NCI-H82 (cell line): Measurements from ENCODE around the gene ENPP1.
"Not testable (repeated sequence)": the region's sequence is repeated elsewhere in the genome, so short reads cannot be mapped to it uniquely, and the experiment has no call there.

Source experiments
- DNase-seq: peaks from one replicate; lab custom pipeline; 2025; lab: John Stamatoyannopoulos, UW

The ENPP1 gene

DNA sequence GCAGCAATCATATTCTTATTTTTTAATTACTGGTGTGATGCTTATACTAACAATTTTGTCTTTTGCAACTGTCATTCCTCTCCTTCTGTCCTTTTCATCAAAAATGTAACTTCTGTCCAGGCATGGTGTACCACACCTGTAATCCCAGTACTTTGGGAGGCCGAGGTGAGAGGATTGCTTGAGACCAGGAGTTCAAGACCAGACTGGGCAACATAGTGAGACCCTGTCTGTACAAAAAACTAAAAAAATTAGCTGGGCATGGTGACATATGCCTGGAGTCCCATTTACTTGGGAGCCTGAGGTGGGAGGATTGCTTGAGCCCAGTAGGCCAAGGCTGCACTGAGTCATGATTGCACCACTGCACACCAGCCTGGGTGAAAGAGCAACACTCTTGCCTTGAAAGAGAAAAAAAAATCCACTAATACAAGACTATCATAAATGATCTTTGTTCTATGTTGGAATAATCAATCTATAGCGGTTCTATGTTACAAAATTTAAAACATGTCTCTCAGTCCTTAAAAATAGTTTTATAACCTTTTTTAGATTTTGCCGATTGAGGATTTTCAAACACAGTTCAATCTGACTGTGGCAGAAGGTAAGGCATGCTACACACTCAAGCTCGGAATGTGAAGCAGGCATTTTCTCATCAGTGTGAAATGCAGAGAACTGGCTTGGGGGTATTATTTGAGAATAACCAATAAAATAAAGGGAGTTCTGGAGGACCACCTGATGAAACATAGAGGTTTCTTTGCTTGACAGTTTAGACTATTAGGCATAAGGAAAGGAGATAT lies 70.4 kb downstream of the ENPP1 start:
- no peak for DNase-seq

DNA sequence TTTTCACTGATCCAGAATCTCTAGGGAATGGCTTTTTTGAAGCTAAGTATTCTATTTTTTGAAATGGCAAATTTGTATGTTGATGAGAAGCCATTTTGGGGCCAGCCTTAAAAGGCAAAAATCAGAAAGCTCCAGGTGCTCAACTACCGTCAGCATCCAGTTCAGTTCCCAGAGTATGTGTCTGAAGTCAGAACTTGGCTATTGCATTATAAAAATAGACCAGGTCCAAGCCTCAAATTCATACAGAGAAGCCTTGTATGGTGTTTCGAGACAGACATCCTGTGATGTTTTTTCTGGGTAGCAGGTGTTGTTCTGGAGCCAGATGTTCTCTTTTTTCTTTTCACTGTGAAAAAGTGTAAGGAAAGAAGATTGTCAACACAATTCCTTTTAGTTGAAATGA lies 75.2 kb downstream of the ENPP1 start:
- no peak for DNase-seq

DNA sequence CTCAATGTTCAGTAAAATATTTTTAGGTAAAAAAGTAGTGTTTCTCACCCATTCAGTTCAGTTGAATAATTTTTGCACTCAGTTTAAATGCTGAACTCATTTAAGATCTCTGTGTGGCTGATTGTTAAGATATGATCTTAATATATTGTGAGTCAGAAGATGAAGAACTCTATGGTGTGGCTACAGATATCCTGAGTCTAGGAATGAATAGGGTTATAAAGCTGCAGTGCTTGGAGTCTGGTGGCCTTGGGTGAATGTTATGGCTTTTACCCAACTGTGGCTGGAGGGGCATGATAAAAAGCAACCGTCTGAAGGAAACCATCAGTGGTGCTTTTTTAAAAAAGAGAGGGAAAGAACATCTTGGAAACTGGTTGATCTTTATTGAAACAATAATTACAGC lies 77.4 kb downstream of the ENPP1 start:
- DNase-seq = no peak

DNA sequence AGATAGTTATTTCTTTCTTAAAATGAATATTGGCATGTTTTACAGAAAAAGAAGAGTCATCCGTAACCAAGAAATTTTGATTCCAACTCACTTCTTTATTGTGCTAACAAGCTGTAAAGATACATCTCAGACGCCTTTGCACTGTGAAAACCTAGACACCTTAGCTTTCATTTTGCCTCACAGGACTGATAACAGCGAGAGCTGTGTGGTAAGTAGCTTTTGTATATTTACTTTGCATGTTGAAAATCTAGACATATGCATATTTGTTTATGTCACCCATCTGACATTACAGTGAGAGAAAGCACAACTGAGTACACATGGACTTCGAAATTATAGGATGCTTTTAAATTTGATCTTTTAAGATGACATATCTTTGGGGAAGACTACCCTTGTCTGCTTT lies 78.7 kb downstream of the ENPP1 start:
- no peak for DNase-seq

DNA sequence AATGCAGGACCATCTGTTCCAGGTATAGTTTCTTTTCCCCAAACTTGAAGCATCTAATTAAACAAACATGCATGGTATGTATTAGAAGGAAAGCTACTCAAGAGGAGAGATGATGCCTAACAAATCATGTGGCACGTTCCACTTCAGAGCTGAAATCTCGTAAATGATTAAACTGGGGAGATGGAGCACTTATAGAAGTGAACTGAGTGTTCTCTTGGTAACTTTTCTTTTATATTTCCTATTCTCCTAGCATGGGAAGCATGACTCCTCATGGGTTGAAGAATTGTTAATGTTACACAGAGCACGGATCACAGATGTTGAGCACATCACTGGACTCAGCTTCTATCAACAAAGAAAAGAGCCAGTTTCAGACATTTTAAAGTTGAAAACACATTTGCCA lies 82.3 kb downstream of the ENPP1 start:
- DNase-seq = no peak

DNA sequence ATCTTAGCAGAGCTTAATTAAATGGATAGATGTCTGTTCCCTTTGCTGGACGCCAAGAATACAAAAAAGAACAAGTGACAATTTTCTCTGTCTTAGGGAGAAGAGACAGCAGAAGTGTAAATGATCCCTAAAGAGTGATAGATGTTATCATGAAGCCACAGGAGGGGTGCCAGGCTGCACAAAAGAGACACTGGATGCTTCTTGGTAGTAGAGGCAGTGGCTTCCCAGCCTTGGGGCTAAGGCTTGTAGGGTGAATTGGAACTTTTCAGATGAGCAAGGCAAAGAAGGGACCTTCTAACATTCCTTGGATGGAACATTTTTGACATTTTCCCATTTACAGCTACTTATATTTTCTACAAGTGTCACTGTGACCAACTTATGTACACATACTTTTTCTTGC lies 85.4 kb downstream of the ENPP1 start:
- DNase-seq = no peak

DNA sequence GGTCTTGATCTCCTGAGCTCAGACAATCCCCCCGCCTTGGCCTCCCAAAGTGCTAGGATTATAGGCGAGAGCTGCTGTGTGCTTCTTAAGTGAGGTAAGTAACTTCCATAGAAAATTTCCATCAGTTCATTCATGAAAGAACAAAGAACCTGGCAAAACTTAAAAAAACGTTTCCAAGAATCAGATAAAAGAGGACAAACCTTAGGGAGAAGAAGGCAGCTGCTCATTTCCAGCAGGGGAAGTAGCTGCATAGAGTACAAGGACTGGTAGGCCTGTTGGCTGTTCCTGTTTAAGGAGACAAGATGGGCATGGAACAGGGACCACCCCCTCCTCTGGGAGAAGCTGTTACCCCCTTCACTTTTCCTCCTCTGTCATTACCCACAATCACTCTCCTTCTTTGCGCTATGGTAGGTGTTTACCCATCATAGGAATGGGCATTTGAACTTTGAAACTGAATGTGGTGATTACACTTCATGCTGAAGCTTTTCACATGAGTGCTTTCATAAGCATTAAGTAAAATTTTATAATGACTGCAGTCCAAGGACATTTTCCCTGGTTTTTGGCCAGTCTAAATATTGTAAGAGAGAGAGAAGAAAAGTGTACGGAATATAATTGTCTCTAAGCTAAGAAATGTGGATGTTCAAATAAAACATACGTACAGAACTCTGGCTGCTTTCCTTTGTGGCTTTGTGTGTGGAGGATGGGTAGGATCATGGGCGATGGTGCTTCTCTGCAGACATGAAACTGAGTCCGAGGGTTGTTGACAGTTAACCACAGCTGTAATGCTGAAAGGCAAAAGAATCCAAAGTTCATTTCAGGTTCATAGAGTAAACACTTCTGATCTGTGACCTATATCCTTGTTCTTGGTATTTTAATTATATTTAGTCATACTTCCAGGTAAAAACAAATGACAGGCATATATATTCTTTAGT lies 86.9 kb downstream of the ENPP1 start:
- DNase-seq = no peak

DNA sequence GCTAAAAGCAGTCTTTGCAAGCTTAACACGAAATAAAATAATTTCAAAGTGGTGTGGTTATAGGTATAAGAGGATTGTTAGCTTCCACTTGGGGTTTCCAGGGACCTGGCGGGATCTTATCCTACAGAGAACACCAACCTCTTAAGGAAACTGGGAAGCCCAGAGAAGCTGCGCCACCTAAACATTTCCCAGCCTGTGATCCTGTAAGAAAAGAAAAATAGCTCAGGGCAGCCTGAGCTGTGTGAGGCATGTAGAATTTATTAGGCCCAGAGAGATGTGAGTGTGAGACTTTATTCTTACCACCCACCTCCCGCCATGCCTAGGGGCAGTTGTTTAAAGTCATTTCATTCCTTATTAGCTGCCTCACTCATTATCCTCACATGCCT lies 89.2 kb downstream of the ENPP1 start:
- DNase-seq = no peak

DNA sequence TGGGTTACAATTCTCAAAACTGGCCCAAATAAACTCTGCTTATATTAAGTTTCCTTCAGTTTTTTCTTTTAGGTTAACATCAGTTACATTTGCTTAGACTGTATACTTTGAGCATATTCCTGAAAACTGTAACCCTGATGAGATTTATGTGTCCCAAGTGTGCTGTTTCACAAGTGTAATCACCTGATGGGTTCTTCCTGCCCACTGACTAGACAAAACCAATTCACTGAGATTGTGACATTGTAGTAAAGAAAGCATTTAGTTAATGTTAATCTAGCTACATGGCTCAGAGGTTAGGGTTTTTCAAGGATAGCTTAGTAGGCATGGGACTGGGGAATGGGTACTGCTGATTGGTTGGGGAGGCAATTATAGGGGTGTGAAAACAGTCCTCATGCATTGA lies 89.8 kb downstream of the ENPP1 start:
- no peak for DNase-seq

DNA sequence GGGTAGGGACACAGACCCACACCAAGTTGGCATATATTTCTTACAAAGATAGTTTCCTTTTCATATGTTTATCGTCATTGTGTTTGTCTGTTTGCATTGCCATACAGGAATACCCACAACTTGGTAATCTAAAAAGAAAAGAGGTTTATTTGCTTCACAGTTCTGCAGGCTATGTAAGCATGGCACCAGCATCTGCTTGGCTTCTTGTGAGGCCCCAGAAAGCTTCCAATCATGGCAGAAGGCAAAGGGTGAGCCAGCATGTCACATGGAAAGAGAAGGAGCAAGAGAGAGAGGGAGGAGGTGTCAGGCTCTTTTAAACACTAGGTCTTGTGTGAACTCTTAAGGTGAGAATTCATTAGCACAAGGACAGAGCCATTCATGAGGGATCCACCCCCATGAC lies 90.9 kb downstream of the ENPP1 start:
- DNase-seq = no peak

DNA sequence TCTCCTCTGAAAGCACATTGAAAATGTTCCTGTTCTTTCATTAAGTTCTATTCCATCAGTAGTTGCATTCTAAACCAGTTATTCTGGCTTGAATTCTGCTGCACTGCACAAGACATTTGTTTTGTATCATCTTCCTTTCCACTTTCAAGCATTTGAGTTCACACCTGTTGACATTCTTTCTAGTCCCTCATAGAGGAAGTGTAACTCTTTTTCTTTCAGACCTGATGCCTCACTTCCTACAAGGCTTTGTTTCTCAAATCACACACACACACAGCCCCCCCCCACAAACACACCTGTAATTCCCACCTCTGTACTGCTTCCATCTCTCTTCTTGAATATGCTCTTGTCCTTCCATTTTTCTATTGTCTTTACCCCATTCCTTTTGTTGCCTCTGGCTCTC lies 92.4 kb downstream of the ENPP1 start:
- DNase-seq = no peak

DNA sequence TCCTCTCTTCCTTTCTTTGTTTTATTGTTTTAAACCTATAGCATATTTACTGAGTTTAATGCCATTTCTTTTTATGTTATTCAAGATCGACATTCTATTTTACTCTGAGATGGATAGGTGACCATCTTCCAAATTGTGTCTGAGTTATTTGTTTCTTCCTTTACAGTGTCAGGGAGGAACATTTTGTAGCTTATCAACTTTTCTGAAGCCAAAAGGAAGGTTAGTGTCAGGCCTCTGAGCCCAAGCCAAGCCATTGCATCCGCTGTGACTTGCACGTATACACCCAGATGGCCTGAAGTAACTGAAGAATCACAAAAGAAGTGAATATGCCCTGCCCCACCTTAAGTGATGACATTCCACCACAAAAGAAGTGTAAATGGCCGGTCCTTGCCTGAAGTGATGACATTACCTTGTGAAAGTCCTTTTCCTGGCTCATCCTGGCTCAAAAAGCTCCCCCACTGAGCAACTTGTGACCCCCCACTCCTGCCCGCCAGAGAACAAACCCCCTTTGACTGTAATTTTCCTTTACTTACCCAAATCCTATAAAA lies 93.6 kb downstream of the ENPP1 start:
- DNase-seq = not testable (repeated sequence)

DNA sequence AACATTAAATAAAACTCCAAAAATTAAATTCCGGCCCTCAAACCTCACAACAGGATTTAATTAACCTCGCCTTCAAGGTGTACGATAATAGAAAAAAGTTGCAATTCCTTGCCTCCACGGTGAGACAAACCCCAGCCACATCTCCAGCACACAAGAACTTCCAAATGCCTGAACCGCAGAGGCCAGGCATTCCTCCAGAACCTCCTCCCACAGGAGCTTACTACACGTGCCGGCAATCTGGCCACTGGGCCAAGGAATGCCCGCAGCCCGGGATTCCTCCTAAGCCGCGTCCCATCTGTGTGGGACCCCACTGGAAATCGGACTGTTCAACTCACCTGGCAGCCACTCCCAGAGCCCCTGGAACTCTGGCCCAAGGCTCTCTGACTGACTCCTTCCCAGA lies 95.9 kb downstream of the ENPP1 start:
- DNase-seq = not testable (repeated sequence)

DNA sequence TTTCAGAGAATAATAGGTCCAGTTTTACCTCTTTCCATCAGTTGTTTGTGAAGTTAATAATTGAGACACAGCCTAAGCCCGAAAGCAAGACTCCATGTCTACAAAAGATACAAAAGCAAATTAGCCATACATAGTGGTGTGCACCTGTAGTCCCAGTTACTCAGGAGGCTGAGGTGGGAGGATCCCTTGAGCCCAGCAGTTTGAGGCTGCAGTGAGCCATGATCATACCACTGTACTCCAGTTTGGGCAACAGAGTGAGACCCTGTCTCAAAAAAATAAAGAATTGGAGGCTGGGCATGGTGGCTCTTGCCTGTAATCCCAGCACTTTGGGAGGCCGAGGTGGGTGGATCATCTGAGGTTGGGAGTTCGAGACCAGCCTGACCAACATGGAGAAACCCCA lies 101.0 kb downstream of the ENPP1 start:
- DNase-seq = not testable (repeated sequence)

DNA sequence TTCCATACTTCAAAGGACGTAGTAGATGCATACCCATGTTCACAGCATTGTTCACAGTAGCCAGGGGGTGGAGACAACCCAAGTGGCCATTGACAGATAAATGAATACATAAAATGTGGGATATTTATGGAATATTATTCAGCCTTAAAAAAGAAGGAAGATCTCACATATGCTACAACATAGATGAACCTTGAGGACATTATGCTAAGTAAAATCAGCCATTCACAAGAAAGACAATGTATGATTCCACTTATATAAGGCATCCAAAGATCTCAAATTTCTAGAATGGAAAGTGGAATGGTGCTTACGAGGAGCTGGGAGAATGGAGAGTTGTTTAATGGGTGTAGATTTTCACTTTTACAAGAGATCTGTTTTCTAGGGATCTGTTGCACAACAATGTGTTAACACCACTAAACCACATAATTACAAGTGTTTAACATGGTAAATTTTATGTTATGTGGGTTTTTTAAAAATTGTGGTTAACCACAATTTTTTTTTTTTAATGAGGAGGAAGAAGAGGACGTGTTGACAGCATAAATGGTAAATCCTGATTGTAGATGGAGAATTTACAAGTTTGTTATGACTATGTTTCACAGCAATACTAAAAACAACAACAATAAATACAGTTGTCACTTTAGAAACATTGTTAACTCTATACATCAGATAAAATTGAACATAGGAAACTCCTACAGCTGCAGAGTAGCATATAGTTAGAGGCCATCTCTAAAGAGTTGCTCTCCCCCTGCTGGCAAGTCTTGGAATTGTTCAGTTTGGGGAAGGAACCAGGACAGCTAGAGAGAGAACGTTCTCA lies 101.8 kb downstream of the ENPP1 start:
- peak; percentile 80 for DNase-seq

DNA sequence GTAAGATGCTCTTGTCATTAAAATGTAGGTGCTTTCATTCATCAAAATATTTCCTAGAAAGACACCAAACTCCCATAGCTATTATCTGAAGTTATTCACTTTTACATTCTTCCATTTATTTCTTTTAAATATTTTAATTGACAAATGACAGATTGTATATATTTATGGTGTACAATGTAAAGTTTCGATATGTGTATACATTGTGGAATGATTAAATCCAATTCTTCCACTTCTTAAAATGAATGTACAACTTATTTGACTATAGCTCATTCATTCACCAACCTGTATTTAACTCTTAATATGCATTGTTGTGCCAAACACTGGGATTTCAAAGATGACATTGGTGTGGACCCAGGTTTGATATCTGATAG lies 102.4 kb downstream of the ENPP1 start:
- DNase-seq = no peak

DNA sequence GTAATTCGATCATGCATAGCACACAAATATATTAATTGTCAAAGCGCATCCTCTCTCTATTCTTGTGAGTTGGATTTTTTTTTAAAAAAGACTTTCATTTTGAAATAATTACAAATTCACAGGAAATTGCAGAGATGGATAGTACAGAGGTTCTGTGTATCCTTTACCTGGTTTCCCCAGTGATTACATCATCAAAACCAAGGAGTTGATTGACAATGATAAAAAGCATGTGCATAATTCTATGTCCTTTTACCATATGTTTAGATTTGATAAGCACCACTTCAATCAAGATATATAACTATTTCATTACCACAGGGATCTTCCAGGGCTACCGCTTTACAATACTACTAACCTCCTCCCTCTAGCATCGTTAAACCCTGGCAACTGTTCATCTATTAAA lies 103.1 kb downstream of the ENPP1 start:
- no peak for DNase-seq

DNA sequence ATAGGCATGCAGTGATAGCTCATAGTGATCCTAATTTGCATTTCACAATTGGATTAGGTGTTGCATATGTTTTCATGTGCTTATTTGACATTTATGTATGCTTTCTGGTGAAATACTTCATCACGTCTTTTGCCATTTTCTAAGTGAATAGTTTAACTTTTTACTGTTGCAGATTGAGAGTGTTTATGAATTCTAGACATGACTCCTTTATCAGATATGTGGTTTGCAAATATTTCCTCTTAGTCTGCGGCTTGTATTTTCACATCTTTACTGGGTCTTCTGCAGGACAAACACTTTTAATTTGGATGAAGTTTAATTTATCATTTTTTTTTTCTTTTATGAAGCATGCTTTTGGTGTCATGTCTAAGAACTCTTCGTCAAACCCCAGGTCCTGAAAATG lies 104.1 kb downstream of the ENPP1 start:
- DNase-seq = no peak

DNA sequence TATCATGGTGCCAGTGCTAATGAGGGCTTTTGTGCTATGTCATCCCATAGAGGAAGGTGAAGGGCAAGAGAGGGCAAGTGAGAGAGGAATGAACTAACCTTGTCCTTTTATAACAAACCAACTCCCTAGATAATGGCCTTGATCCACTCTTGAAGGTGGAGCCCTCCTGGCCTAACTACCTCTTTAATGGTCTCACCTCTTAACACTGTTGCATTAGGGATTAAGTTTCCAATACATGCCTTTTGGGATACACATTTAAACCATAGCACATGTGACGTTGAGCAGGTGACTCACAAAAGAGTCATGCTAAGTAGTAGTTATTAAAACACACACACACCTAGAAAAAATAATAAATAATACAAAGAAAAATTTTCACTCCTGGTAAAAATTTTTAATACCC lies 106.4 kb downstream of the ENPP1 start:
- no peak for DNase-seq

DNA sequence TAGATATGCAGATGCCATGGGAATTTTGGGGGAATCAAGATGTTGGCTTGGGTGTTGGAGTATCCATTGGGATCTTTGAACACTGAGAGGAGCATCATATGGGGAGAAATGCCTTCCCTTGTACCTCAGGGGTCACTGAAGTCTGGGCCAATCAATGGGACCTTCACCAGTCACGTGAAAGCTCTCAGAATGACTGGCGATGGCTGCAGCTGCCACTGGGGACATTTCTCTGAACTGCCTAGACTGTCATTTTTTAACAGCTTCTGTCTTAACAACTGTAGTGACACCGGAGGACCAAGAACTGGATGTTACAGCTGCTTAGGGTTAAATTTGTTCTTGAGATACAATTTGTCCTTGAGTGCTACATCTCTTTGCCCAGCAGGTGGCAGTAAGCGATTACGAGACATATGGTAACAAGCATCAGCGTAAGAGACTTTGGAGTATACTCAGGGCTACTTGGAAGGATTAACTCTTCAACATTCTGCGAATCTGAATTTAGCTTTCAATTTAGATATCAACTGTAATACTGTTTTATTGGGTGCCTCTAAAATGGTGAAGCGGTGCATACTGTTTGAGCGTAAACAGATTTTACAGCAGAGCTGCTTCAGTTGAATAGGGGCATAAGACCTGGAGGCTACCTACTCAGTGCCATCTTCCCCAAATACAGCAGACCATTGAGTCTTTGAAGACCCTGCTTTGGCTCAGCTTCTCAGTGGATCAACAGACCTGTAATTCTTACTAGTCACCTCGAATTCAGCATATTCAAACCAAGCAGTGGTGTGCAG lies 107.3 kb downstream of the ENPP1 start:
- peak; percentile 78 for DNase-seq

DNA sequence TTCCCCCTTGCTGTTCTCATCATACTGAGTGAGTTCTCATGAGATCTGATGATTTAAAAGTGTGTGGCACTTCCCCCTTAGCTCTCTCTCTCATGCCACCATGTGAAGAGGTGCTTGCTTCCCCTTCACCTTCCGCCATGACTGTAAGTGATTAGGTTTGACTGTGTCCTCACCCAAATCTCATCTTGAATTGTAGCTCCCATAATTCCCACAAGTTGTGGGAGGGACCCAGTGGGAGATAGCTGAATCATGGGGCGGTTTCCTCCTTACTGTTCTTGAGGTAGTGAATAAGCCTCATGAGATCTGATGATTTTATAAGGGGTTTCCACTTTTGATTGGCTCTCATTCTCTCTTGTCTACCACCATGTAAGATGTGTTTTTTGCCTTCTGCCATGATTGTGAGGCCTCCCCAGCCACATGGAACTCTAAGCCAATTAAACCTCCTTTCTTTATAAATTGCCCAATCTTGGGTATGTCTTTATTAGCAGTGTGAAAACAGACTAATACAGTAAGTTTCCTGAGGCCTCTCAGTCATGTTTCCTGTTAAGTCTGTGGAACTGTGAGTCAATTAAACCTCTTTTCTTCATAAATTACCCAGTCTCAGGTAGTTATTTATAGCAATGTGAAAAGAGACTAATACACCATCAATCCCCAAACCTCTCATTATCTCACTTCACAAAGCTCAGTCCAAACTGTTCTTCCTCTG lies 108.4 kb downstream of the ENPP1 start:
- not testable (repeated sequence) for DNase-seq
